ENCODE data around the gene PLEKHG4B.
"Not testable (repeated sequence)": the region's sequence is repeated elsewhere in the genome, so short reads cannot be mapped to it uniquely, and the experiment has no call there.

The PLEKHG4B gene

GRCh38 chr5:199197-199949, 107.4 kb downstream of the PLEKHG4B start:
- no peak for DNase-seq (ENCODE audit: low spot score)

GRCh38 chr5:199950-200645, 108.1 kb downstream of the PLEKHG4B start:
- DNase-seq (ENCODE audit: low spot score) = no peak

GRCh38 chr5:200985-201384, 109.0 kb downstream of the PLEKHG4B start:
- no peak for DNase-seq (ENCODE audit: low spot score)

- no peak for DNase-seq (ENCODE audit: low spot score)
Measured at GRCh38 chr5:201672-202071, 109.7 kb downstream of the PLEKHG4B start.

GRCh38 chr5:203246-203930, 111.4 kb downstream of the PLEKHG4B start:
- no peak for DNase-seq (ENCODE audit: low spot score)

- no peak for DNase-seq (ENCODE audit: low spot score)
Measured at GRCh38 chr5:204001-204400, 112.0 kb downstream of the PLEKHG4B start.

GRCh38 chr5:204462-204861, 112.5 kb downstream of the PLEKHG4B start:
- DNase-seq (ENCODE audit: low spot score) = no peak

GRCh38 chr5:204966-205670, 113.2 kb downstream of the PLEKHG4B start:
- no peak for DNase-seq (ENCODE audit: low spot score)

GRCh38 chr5:206406-206805, 114.4 kb downstream of the PLEKHG4B start:
- DNase-seq (ENCODE audit: low spot score) = no peak

GRCh38 chr5:206927-207536, 115.1 kb downstream of the PLEKHG4B start:
- no peak for DNase-seq (ENCODE audit: low spot score)

- DNase-seq (ENCODE audit: low spot score) = no peak
Measured at GRCh38 chr5:207599-207998, 115.6 kb downstream of the PLEKHG4B start.

GRCh38 chr5:208449-209114, 116.6 kb downstream of the PLEKHG4B start:
- no peak for DNase-seq (ENCODE audit: low spot score)

GRCh38 chr5:213803-214395, 121.9 kb downstream of the PLEKHG4B start:
- DNase-seq (ENCODE audit: low spot score) = no peak

- not testable (repeated sequence) for DNase-seq (ENCODE audit: low spot score)
Measured at GRCh38 chr5:215256-215655, 123.3 kb downstream of the PLEKHG4B start.

- DNase-seq (ENCODE audit: low spot score) = not testable (repeated sequence)
Measured at GRCh38 chr5:216076-216475, 124.1 kb downstream of the PLEKHG4B start.

GRCh38 chr5:217494-218456, 125.8 kb downstream of the PLEKHG4B start, which contains the start of the genes CCDC127 and SDHA:
Gene CCDC127 (minus strand): TSS chr5:218153. CDS start chr5:216849, 1,304 bp downstream.
Gene SDHA (plus strand): TSS chr5:218320. CDS start chr5:218356, 36 bp downstream.
- DNase-seq (ENCODE audit: low spot score) = peak; percentile 89

- peak; percentile 32 for DNase-seq (ENCODE audit: low spot score)
Measured at GRCh38 chr5:218457-219291, 126.7 kb downstream of the PLEKHG4B start.

GRCh38 chr5:219460-219863, 127.5 kb downstream of the PLEKHG4B start:
- no peak for DNase-seq (ENCODE audit: low spot score)
